Cardiac muscle cell (in vitro differentiated cells and primary cell): ENCODE data around the gene PANX2. TPM values are rescaled to one million over a fixed set of nuclear protein-coding genes. Genes with fewer than 3 reads are reported as not detected.
"Not testable (repeated sequence)": the region's sequence is repeated elsewhere in the genome, so short reads cannot be mapped to it uniquely, and the experiment has no call there.

Source experiments
- DNase-seq, 2 donors: peaks; one replicate each; pipeline versions ENCODE4 v3.0.0 to v3.0.0-alpha.2; 2010 to 2017; ENCODE audit warnings: low read depth in 1 of 2, low spot score in 1 of 2
- H3K27ac ChIP-seq: fragments of 200-600 bp; sonication (generic); 2 replicates; pipeline ENCODE4 v1.5.1; 2016
- H3K27me3 ChIP-seq: fragments of 200-600 bp; sonication (generic); 2 replicates; pipeline ENCODE4 v1.6.0; 2016; ENCODE audit warnings: control low read depth
- H3K36me3 ChIP-seq: fragments of 200-600 bp; sonication (generic); 2 replicates; pipeline ENCODE4 v1.5.1; 2016; ENCODE audit warnings: control low read depth
- H3K4me1 ChIP-seq: fragments of 200-600 bp; sonication (generic); 2 replicates; pipeline ENCODE4 v1.8.1; 2017; ENCODE audit warnings: low read depth, mild to moderate bottlenecking, mixed run types
- H3K4me3 ChIP-seq: fragments of 200-600 bp; sonication (generic); 2 replicates; pipeline ENCODE4 v1.5.1; 2016; ENCODE audit warnings: mild to moderate bottlenecking
- H3K9me3 ChIP-seq: fragments of 200-600 bp; sonication (generic); 2 replicates; pipeline ENCODE4 v1.5.1; 2017; ENCODE audit warnings: low read depth, mild to moderate bottlenecking, control low read depth
- polyA plus RNA-seq: library from polyadenylated mRNA; unstranded; fragments of >200 nt; fragmentation: Nextera tagmentation; extraction: Ambion mirVana; gene quantifications from 2 replicates; pipeline ENCODE4 v1.2.1, GENCODE V29; 2016
- total RNA-seq: library from RNA; depleted of rRNA; stranded (reverse); fragments of >200 nt; gene quantifications from 2 replicates; pipeline ENCODE4 v1.2.3, GENCODE V29; 2016
- TF ChIP-seq, protein P1 (sequence below): IDR thresholded peaks from 2 replicates; pipeline ENCODE4 v1.5.1; 2012; ENCODE audit warnings: low read depth, mild to moderate bottlenecking, low read length

Gene PANX2
- total and polyA plus RNA-seq, 2 experiments from 2014 or later, result 6.9 to 30.9 TPM

DNA sequence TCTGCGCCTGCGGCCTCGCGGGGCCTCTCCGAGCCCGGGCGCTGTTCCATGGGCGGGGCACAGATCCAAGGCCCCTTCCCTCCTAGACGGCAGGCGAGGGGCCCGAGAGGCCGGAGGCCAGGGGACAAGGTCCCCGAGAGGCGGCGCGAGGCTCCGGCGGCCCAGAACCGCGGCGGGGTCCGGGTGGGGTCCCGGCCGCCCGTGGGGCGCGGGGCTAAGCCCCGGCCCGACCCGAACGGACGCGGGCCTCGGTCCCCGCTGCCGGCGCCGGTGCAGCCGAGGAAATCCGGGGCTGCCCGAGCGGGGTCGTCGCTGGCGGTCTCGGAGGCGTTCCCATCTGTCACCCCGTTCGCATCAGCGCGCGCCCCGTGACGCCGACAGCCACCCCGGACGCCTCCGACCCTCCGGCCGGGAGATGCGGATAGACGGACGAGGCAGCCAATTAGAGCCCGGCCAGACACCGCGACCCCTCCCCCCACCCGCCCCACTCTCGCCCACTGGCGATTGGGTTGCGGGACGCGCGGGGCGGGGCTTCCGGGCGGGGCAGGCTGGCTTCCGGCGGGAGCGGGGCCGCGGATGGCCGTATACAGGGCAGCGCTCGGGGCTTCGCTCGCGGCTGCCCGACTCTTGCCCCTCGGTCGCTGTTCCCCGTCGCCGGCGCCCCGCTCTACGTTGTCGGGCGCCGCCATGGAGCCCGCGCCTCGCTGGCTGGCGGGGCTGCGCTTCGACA lies 30.1 kb downstream of the PANX2 start, which contains the start of gene SELENOO:
Gene SELENOO, plus strand, starts transcription at position 551 of the 730 bp plus-strand sequence. Its CDS starts 26 bp downstream, at position 577.
- Histone ChIP-seq H3K27ac (peak within 1 kb of the TSS; percentile 66), H3K36me3 (peaks cover 17% of the 10 kb centered on the region), H3K9me3 (no peaks in the 10 kb centered on the region), H3K27me3 (no peaks in the 10 kb centered on the region), H3K4me3 (peak within 1 kb of the TSS; percentile 61), H3K4me1 (peaks cover 10% of the 10 kb centered on the region)
- peak; percentile 92 for DNase-seq
- TF ChIP-seq, protein P1, sequence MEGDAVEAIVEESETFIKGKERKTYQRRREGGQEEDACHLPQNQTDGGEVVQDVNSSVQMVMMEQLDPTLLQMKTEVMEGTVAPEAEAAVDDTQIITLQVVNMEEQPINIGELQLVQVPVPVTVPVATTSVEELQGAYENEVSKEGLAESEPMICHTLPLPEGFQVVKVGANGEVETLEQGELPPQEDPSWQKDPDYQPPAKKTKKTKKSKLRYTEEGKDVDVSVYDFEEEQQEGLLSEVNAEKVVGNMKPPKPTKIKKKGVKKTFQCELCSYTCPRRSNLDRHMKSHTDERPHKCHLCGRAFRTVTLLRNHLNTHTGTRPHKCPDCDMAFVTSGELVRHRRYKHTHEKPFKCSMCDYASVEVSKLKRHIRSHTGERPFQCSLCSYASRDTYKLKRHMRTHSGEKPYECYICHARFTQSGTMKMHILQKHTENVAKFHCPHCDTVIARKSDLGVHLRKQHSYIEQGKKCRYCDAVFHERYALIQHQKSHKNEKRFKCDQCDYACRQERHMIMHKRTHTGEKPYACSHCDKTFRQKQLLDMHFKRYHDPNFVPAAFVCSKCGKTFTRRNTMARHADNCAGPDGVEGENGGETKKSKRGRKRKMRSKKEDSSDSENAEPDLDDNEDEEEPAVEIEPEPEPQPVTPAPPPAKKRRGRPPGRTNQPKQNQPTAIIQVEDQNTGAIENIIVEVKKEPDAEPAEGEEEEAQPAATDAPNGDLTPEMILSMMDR, result no peak

DNA sequence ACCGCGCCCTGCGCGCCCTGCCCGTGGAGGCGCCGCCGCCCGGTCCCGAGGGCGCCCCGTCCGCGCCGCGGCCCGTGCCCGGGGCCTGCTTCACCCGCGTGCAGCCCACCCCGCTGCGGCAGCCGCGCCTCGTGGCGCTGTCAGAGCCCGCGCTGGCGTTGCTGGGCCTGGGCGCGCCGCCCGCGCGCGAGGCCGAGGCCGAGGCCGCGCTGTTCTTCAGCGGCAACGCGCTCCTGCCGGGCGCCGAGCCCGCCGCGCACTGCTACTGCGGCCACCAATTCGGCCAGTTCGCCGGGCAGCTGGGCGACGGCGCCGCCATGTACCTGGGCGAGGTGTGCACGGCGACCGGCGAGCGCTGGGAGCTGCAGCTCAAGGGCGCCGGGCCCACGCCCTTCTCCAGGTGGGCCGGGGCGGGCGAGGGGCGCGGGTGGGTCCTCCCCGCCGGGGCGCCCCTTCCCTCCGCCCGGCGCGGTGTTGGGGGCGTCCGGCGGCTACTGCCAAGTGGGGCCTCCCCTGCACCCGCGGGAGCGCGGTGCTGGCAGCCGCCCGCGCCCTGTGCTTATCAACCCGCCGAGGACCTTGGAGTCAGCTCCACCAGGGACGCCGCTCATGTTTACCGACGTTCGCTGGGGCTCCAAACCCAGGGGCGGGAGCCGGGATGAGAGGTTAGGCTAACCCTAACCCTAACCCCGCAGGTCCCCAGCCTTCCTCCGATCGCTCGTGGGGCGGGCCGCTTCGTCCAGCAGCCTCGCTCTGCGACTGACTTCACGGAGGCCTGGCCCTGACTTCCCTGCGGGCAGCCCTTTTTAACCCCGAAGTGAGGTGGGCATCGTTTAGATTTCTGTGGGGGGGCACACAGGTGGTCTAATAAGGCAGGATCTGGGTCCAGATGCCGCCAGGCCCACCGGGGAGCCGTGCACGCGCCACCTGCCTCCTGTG lies 30.9 kb downstream of the PANX2 start:
- peak overlapping the region; percentile 61 for H3K4me3 ChIP-seq
- no peaks in the 10 kb centered on the region for H3K9me3 ChIP-seq
- peak in 1 of 2 donors; percentile 49 for DNase-seq
- peak overlapping the region; percentile 66 for H3K27ac ChIP-seq
- H3K36me3 ChIP-seq, result peaks cover 17% of the 10 kb centered on the region
- TF ChIP-seq, protein P1, result no peak
- peaks cover 10% of the 10 kb centered on the region for H3K4me1 ChIP-seq
- no peaks in the 10 kb centered on the region for H3K27me3 ChIP-seq

DNA sequence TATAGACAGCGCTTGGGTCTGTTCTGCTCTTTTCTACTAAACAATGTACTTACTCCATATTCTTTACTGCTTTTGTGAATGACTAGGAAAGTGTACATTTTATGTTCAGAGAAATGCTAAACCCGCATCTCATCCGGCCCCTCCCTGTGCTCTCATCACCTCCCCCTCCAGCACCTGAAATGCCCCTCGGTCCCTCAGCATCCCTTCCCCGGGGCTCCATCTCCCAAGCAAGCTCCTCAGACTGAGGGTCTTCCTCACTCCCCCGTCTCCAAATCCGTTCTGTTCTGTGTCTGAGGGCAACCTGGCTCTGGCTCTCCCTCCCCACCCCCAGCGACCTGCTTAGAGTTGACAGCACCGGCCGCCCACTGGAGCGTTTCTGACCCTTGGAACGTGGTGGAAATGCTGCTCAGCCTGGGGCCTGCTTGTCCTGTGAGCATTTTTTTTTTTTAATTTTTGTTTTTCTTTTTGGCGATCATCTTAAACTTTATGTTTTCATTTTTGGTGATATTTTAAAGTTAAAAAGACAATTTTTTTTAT lies 31.7 kb downstream of the PANX2 start:
- Histone ChIP-seq H3K9me3 (no peaks in the 10 kb centered on the region), H3K4me1 (peaks cover 10% of the 10 kb centered on the region), H3K36me3 (peaks cover 19% of the 10 kb centered on the region), H3K27me3 (no peaks in the 10 kb centered on the region), H3K27ac (no peak overlapping the region), H3K4me3 (peak overlapping the region; percentile 61)
- peak in 1 of 2 donors; percentile 11 for DNase-seq
- TF ChIP-seq, protein P1, result no peak

- no peaks in the 10 kb centered on the region for H3K27me3 ChIP-seq
- H3K27ac ChIP-seq, result no peak overlapping the region
- peaks cover 10% of the 10 kb centered on the region for H3K4me1 ChIP-seq
- TF ChIP-seq, protein P1, result no peak
- peaks cover 16% of the 10 kb centered on the region for H3K36me3 ChIP-seq
- no peaks in the 10 kb centered on the region for H3K9me3 ChIP-seq
- no peak for DNase-seq
- no peak overlapping the region for H3K4me3 ChIP-seq
These were observed 32.8 kb downstream of the PANX2 start for GRCh38 chr22:50203288-50203687.

- Histone ChIP-seq H3K36me3 (peaks cover 16% of the 10 kb centered on the region), H3K27me3 (no peaks in the 10 kb centered on the region), H3K4me3 (no peak overlapping the region), H3K9me3 (no peaks in the 10 kb centered on the region), H3K27ac (no peak overlapping the region), H3K4me1 (peaks cover 10% of the 10 kb centered on the region)
- TF ChIP-seq, protein P1, result no peak
- DNase-seq, result no peak
These were observed 34.0 kb downstream of the PANX2 start for GRCh38 chr22:50204571-50204970.

GRCh38 chr22:50204998-50205397 lies 34.5 kb downstream of the PANX2 start:
- H3K4me3 ChIP-seq, H3K27ac ChIP-seq, H3K9me3 ChIP-seq, H3K27me3 ChIP-seq, DNase-seq: not testable (repeated sequence)
- Histone ChIP-seq H3K4me1 (peaks cover 10% of the 10 kb centered on the region), H3K36me3 (peaks cover 17% of the 10 kb centered on the region)
